ENCODE measurements around the gene ATP9B. TPM values are rescaled to one million over a fixed set of nuclear protein-coding genes. Genes with fewer than 3 reads are reported as not detected.

The ATP9B gene
- total RNA-seq, 1 donor from 2014 or later, result 12.6 TPM

GRCh38 chr18:79257480-79257879 lies 188.3 kb downstream of the ATP9B start:
- Histone ChIP-seq H3K4me2 (ENCODE audit: low read length) (no peak overlapping the region), H3K79me2 (ENCODE audit: insufficient read depth, low read length) (no peaks in the 10 kb centered on the region), H3K27ac (ENCODE audit: low read depth, low read length) (no peak overlapping the region), H4K20me1 (ENCODE audit: insufficient read depth, low read length) (no peaks in the 10 kb centered on the region), H3K4me1 (ENCODE audit: insufficient read depth, low read length) (no peaks in the 10 kb centered on the region), H3K9me3 (ENCODE audit: insufficient read depth, low read depth, low read length) (no peaks in the 10 kb centered on the region), H3K9ac (ENCODE audit: low read length) (no peak overlapping the region), H3K27me3 (ENCODE audit: insufficient read depth, low read length) (no peaks in the 10 kb centered on the region), H3K4me3 (ENCODE audit: insufficient read depth, low read depth, low read length) (no peak overlapping the region), H2AFZ (ENCODE audit: low read depth, low read length) (no peak overlapping the region), H3K36me3 (ENCODE audit: insufficient read depth, low read length) (no peaks in the 10 kb centered on the region)
- TF ChIP-seq EZH2 (IDR thresholded peaks at IDR 0.05; ENCODE audit: insufficient read depth, low read length) (no peak), CTCF (IDR thresholded peaks at IDR 0.05; ENCODE audit: insufficient read depth, low read depth, low read length) (no peak)
- DNase-seq (ENCODE audit: low read depth), result no peak
- Mint-ChIP-seq H3K4me3 (ENCODE audit: unreplicated experiment) (no peak overlapping the region), H3K36me3 (ENCODE audit: low read depth, unreplicated experiment) (peaks cover 5% of the 10 kb centered on the region), H3K4me1 (ENCODE audit: low read depth, unreplicated experiment) (peaks cover 3% of the 10 kb centered on the region), H3K9me3 (ENCODE audit: unreplicated experiment) (no peaks in the 10 kb centered on the region), H3K27me3 (ENCODE audit: low read depth, unreplicated experiment) (no peaks in the 10 kb centered on the region), H3K27ac (ENCODE audit: unreplicated experiment) (no peak overlapping the region)
- no peak for FAIRE-seq

GRCh38 chr18:79258447-79258846 lies 189.3 kb downstream of the ATP9B start:
- Mint-ChIP-seq H3K4me3 (ENCODE audit: unreplicated experiment) (no peak overlapping the region), H3K9me3 (ENCODE audit: unreplicated experiment) (no peaks in the 10 kb centered on the region), H3K4me1 (ENCODE audit: low read depth, unreplicated experiment) (peaks cover 3% of the 10 kb centered on the region), H3K27ac (ENCODE audit: unreplicated experiment) (no peak overlapping the region), H3K36me3 (ENCODE audit: low read depth, unreplicated experiment) (peaks cover 5% of the 10 kb centered on the region), H3K27me3 (ENCODE audit: low read depth, unreplicated experiment) (no peaks in the 10 kb centered on the region)
- Histone ChIP-seq H3K4me2 (ENCODE audit: low read length) (no peak overlapping the region), H2AFZ (ENCODE audit: low read depth, low read length) (no peak overlapping the region), H3K9ac (ENCODE audit: low read length) (no peak overlapping the region), H3K4me1 (ENCODE audit: insufficient read depth, low read length) (no peaks in the 10 kb centered on the region), H3K36me3 (ENCODE audit: insufficient read depth, low read length) (no peaks in the 10 kb centered on the region), H3K27ac (ENCODE audit: low read depth, low read length) (no peak overlapping the region), H4K20me1 (ENCODE audit: insufficient read depth, low read length) (no peaks in the 10 kb centered on the region), H3K79me2 (ENCODE audit: insufficient read depth, low read length) (no peaks in the 10 kb centered on the region), H3K27me3 (ENCODE audit: insufficient read depth, low read length) (no peaks in the 10 kb centered on the region), H3K9me3 (ENCODE audit: insufficient read depth, low read depth, low read length) (no peaks in the 10 kb centered on the region), H3K4me3 (ENCODE audit: insufficient read depth, low read depth, low read length) (no peak overlapping the region)
- DNase-seq (ENCODE audit: low read depth) (no peak), FAIRE-seq (no peak)
- TF ChIP-seq EZH2 (IDR thresholded peaks at IDR 0.05; ENCODE audit: insufficient read depth, low read length) (no peak), CTCF (IDR thresholded peaks at IDR 0.05; ENCODE audit: insufficient read depth, low read depth, low read length) (no peak)

GRCh38 chr18:79259218-79259617 lies 190.0 kb downstream of the ATP9B start:
- H3K27ac ChIP-seq (ENCODE audit: low read depth, low read length), result no peak overlapping the region
- no peaks in the 10 kb centered on the region for H3K79me2 ChIP-seq (ENCODE audit: insufficient read depth, low read length)
- Mint-ChIP-seq H3K4me1 (ENCODE audit: low read depth, unreplicated experiment) (peaks cover 3% of the 10 kb centered on the region), H3K27ac (ENCODE audit: unreplicated experiment) (no peak overlapping the region), H3K4me3 (ENCODE audit: unreplicated experiment) (no peak overlapping the region), H3K36me3 (ENCODE audit: low read depth, unreplicated experiment) (peaks cover 5% of the 10 kb centered on the region), H3K27me3 (ENCODE audit: low read depth, unreplicated experiment) (no peaks in the 10 kb centered on the region), H3K9me3 (ENCODE audit: unreplicated experiment) (no peaks in the 10 kb centered on the region)
- no peaks in the 10 kb centered on the region for H3K9me3 ChIP-seq (ENCODE audit: insufficient read depth, low read depth, low read length)
- no peak overlapping the region for H3K4me2 ChIP-seq (ENCODE audit: low read length)
- H4K20me1 ChIP-seq (ENCODE audit: insufficient read depth, low read length), result no peaks in the 10 kb centered on the region
- H3K4me3 ChIP-seq (ENCODE audit: insufficient read depth, low read depth, low read length), result no peak overlapping the region
- H3K36me3 ChIP-seq (ENCODE audit: insufficient read depth, low read length), result no peaks in the 10 kb centered on the region
- no peak for DNase-seq (ENCODE audit: low read depth)
- no peak overlapping the region for H2AFZ ChIP-seq (ENCODE audit: low read depth, low read length)
- TF ChIP-seq EZH2 (IDR thresholded peaks at IDR 0.05; ENCODE audit: insufficient read depth, low read length) (no peak), CTCF (IDR thresholded peaks at IDR 0.05; ENCODE audit: insufficient read depth, low read depth, low read length) (no peak)
- no peaks in the 10 kb centered on the region for H3K4me1 ChIP-seq (ENCODE audit: insufficient read depth, low read length)
- no peaks in the 10 kb centered on the region for H3K27me3 ChIP-seq (ENCODE audit: insufficient read depth, low read length)
- FAIRE-seq, result no peak
- no peak overlapping the region for H3K9ac ChIP-seq (ENCODE audit: low read length)

Measured in astrocyte (in vitro differentiated cells and primary cell).